Measurements from ENCODE around the gene ADGRG6.
"Not testable (repeated sequence)": the region's sequence is repeated elsewhere in the genome, so short reads cannot be mapped to it uniquely, and the experiment has no call there.

Gene ADGRG6

GRCh38 chr6:142412241-142412640 is 110.4 kb downstream of the ADGRG6 start:
- no peak for DNase-seq (ENCODE audit: low spot score)

- no peak for DNase-seq (ENCODE audit: low spot score)
These were observed 110.9 kb downstream of the ADGRG6 start for GRCh38 chr6:142412658-142413057.

- no peak for DNase-seq (ENCODE audit: low spot score)
These were observed 111.3 kb downstream of the ADGRG6 start for GRCh38 chr6:142413111-142413510.

GRCh38 chr6:142414462-142415250 is 112.8 kb downstream of the ADGRG6 start:
- no peak for DNase-seq (ENCODE audit: low spot score)

- no peak for DNase-seq (ENCODE audit: low spot score)
These were observed 114.4 kb downstream of the ADGRG6 start for GRCh38 chr6:142416179-142416578.

GRCh38 chr6:142416686-142417085 is 114.9 kb downstream of the ADGRG6 start:
- DNase-seq (ENCODE audit: low spot score) = no peak

GRCh38 chr6:142417331-142417750 is 115.5 kb downstream of the ADGRG6 start:
- no peak for DNase-seq (ENCODE audit: low spot score)

GRCh38 chr6:142419071-142419470 is 117.3 kb downstream of the ADGRG6 start:
- no peak for DNase-seq (ENCODE audit: low spot score)

- DNase-seq (ENCODE audit: low spot score) = no peak
These were observed 119.0 kb downstream of the ADGRG6 start for GRCh38 chr6:142420802-142421201.

GRCh38 chr6:142421285-142422117 is 119.7 kb downstream of the ADGRG6 start:
- DNase-seq (ENCODE audit: low spot score) = no peak

GRCh38 chr6:142426444-142427132 is 124.8 kb downstream of the ADGRG6 start:
- not testable (repeated sequence) for DNase-seq (ENCODE audit: low spot score)

GRCh38 chr6:142428468-142428867 is 126.7 kb downstream of the ADGRG6 start:
- not testable (repeated sequence) for DNase-seq (ENCODE audit: low spot score)

GRCh38 chr6:142429195-142429594 is 127.4 kb downstream of the ADGRG6 start:
- no peak for DNase-seq (ENCODE audit: low spot score)

- no peak for DNase-seq (ENCODE audit: low spot score)
These were observed 131.6 kb downstream of the ADGRG6 start for GRCh38 chr6:142433419-142433818.

- no peak for DNase-seq (ENCODE audit: low spot score)
These were observed 137.1 kb downstream of the ADGRG6 start for GRCh38 chr6:142438898-142439297.

GRCh38 chr6:142440600-142441293 is 138.9 kb downstream of the ADGRG6 start:
- no peak for DNase-seq (ENCODE audit: low spot score)

- DNase-seq (ENCODE audit: low spot score) = no peak
These were observed 139.9 kb downstream of the ADGRG6 start for GRCh38 chr6:142441716-142442115.

- no peak for DNase-seq (ENCODE audit: low spot score)
These were observed 141.3 kb downstream of the ADGRG6 start for GRCh38 chr6:142443102-142443501.

GRCh38 chr6:142443532-142443931 is 141.7 kb downstream of the ADGRG6 start:
- DNase-seq (ENCODE audit: low spot score) = no peak

- no peak for DNase-seq (ENCODE audit: low spot score)
These were observed 142.6 kb downstream of the ADGRG6 start for GRCh38 chr6:142444376-142444775.

GRCh38 chr6:142444881-142445301 is 143.1 kb downstream of the ADGRG6 start:
- no peak for DNase-seq (ENCODE audit: low spot score)

GRCh38 chr6:142446168-142446567 is 144.4 kb downstream of the ADGRG6 start:
- DNase-seq (ENCODE audit: low spot score) = no peak

Measured in D341Med (cell line).